NCI-H2081 treated with DMSO at 0.1 percent for 48 hours (cell line): ENCODE data around the gene APOBEC3B.
"Not testable (repeated sequence)": the region's sequence is repeated elsewhere in the genome, so short reads cannot be mapped to it uniquely, and the experiment has no call there.

Experiments
- DNase-seq: peaks from one replicate; lab custom pipeline; 2025; lab: John Stamatoyannopoulos, UW

The APOBEC3B gene

GRCh38 chr22:39031434-39032295 lies 49.5 kb downstream of the APOBEC3B start:
- not testable (repeated sequence) for DNase-seq

DNA sequence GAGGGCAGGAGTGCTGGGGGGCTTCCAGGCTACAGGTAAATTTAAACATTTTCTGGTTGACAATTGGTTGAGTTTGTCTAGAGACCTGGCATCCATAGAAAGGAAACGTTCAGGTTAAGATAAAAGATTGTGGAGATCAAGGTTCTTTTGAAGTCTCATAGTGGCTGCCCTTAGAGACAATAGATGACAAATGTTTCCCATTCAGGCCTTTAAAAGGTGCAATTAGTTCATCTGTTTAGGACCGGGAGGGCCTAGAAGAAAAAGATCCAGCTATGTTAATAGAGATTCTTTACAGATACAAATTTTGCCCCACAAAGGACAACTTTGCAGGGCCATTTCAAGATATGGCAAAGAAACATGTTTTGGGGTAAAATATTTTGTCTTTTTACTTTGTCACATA lies 54.9 kb downstream of the APOBEC3B start:
- not testable (repeated sequence) for DNase-seq

GRCh38 chr22:39039306-39040126 lies 57.4 kb downstream of the APOBEC3B start:
- DNase-seq: no peak

GRCh38 chr22:39040155-39040537 lies 58.0 kb downstream of the APOBEC3B start:
- DNase-seq: not testable (repeated sequence)

GRCh38 chr22:39040538-39041296 lies 58.6 kb downstream of the APOBEC3B start, which contains the start of gene APOBEC3F:
Gene APOBEC3F, plus strand, starts transcription at chr22:39040864. Its CDS starts 97 bp downstream, at chr22:39040961.
- not testable (repeated sequence) for DNase-seq

- no peak for DNase-seq
These were observed 59.8 kb downstream of the APOBEC3B start for GRCh38 chr22:39041908-39042307.
